ENCODE measurements around the gene KRT1.

DNA sequence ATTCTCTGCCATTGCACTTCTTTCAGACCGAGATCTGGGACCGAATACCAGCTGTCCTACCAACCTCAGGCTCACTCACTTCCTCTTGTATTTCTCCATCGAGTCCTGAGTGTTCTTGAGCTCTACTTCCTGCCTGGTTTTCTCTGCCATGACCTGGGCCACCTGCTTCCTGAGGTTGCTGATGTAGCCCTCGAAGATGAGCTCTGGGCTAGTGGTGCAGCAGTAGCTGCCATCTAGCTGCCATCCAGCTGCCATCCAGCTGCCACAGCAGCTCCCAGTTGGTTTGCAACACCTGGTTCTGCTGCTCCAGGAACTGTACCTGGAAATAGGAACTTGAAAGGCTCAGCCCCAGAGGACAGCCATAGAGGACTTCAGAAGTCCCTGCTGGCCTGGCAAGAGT lies 46.8 kb downstream of the KRT1 start:
- TF ChIP-seq, protein P1, sequence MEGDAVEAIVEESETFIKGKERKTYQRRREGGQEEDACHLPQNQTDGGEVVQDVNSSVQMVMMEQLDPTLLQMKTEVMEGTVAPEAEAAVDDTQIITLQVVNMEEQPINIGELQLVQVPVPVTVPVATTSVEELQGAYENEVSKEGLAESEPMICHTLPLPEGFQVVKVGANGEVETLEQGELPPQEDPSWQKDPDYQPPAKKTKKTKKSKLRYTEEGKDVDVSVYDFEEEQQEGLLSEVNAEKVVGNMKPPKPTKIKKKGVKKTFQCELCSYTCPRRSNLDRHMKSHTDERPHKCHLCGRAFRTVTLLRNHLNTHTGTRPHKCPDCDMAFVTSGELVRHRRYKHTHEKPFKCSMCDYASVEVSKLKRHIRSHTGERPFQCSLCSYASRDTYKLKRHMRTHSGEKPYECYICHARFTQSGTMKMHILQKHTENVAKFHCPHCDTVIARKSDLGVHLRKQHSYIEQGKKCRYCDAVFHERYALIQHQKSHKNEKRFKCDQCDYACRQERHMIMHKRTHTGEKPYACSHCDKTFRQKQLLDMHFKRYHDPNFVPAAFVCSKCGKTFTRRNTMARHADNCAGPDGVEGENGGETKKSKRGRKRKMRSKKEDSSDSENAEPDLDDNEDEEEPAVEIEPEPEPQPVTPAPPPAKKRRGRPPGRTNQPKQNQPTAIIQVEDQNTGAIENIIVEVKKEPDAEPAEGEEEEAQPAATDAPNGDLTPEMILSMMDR (IDR thresholded peaks at IDR 0.05), result no peak
- no peak for TF ChIP-seq POLR2A (IDR thresholded peaks at IDR 0.05)
